Esophagus squamous epithelium (tissue), 4 donors: ENCODE measurements around the gene ADAMTS15.

Experiments used
- CTCF ChIP-seq, 6 experiments: fragments of 450-650 bp in 4 of 6; fragments of 200-600 bp in 2 of 6; sonication (generic) in 2 of 6; IDR thresholded peaks; one replicate each; pipeline ENCODE4 v1.5.1; 2016 to 2019; ENCODE audit warnings: antibody characterized with exemption in 6 of 6, mild to moderate bottlenecking in 4 of 6, moderate library complexity in 4 of 6
- POLR2A ChIP-seq, 4 donors: fragments of 450-650 bp; IDR thresholded peaks; one replicate each; pipeline ENCODE4 v1.6.1; 2017; ENCODE audit warnings: antibody characterized with exemption in 4 of 4, mild to moderate bottlenecking in 4 of 4, moderate library complexity in 3 of 4

GRCh38 chr11:130403271-130403804 is 45.1 kb upstream of the ADAMTS15 start:
- TF ChIP-seq CTCF (IDR thresholded peaks at IDR 0.05) (no peak), POLR2A (IDR thresholded peaks at IDR 0.05) (no peak)
